ENCODE measurements around the gene BACH1.

GRCh38 chr21:29312981-29313380 is 14.3 kb downstream of the BACH1 start:
- TF ChIP-seq EZH2phosphoT487 (IDR thresholded peaks at IDR 0.05; ENCODE audit: low read length) (no peak), CTCF (IDR thresholded peaks at IDR 0.05; ENCODE audit: low read length) (no peak)
